Left lung (tissue), 10 donors: Measurements from ENCODE around the gene ASTL. TPM values are rescaled to one million over a fixed set of nuclear protein-coding genes. Genes with fewer than 3 reads are reported as not detected.

Source experiments
- ATAC-seq: fragments of 200-7000 bp; cut with Tn5 transposase; one replicate; pipeline ENCODE4 v1.9.1; 2020; ENCODE audit warnings: moderate library complexity
- DNase-seq, 4 donors: peaks; one replicate each; pipeline ENCODE4 v3.0.0-alpha.2; 2013 to 2020
- H3K27ac ChIP-seq, 2 donors: fragments of 200-600 bp; sonication (generic) in 1 of 2; one replicate each; pipeline versions ENCODE4 v1.5.0 to v1.8.0; 2020 to 2021
- H3K27me3 ChIP-seq, 2 donors: fragments of 200-600 bp; sonication (generic) in 1 of 2; one replicate each; pipeline versions ENCODE4 v1.5.0 to v1.8.0; 2020 to 2021
- H3K36me3 ChIP-seq, 2 donors: fragments of 200-600 bp; sonication (generic) in 1 of 2; one replicate each; pipeline versions ENCODE4 v1.5.0 to v1.8.0; 2020 to 2021
- H3K4me1 ChIP-seq, 2 donors: fragments of 200-600 bp; one replicate each; pipeline ENCODE4 v1.8.0; 2021
- H3K4me3 ChIP-seq, 2 donors: fragments of 200-600 bp; sonication (generic) in 1 of 2; one replicate each; pipeline versions ENCODE4 v1.5.0 to v1.8.0; 2020 to 2021; ENCODE audit warnings: mild to moderate bottlenecking in 1 of 2
- H3K9me3 ChIP-seq, 2 donors: fragments of 200-600 bp; sonication (generic) in 1 of 2; one replicate each; pipeline versions ENCODE4 v1.5.0 to v1.8.0; 2020 to 2021
- intact Hi-C, 2 donors: fragments of 100-400 bp; cut with DNase I; formaldehyde crosslinking; loops; one replicate each; pipeline versions ENCODE4 v1.11.2 to v1.14.2; 2022
- polyA plus RNA-seq, 6 donors: library from polyadenylated mRNA; unstranded; fragments of 120-200 nt; gene quantifications; one replicate each; pipeline ENCODE4 v1.2.1, GENCODE V29; 2013; ENCODE audit not compliant: insufficient read length in 6 of 6
- total RNA-seq, 2 donors: library from RNA; stranded (reverse); fragmentation: NEBNext Ultra II Directional; extraction: Animal tissue kit (Norgen Biotek cat#: 25700); gene quantifications; one replicate each; pipeline ENCODE4 v1.2.1, GENCODE V29; 2021
- TF ChIP-seq, protein P1 (sequence below), 2 donors: fragments of 200-600 bp; sonication (generic) in 1 of 2; IDR thresholded peaks; one replicate each; pipeline versions ENCODE4 v1.5.0 to v1.8.0; 2021; ENCODE audit warnings: antibody characterized with exemption in 2 of 2
- donor health status: DM: no; HTN: yes; CAD: no.
- donor health status: DM: no; HTN: no; CAD: no.

The ASTL gene
- total and polyA plus RNA-seq, 8 donors: 0.11 to 0.30 (median 0.21) TPM; not detected in 3

DNA sequence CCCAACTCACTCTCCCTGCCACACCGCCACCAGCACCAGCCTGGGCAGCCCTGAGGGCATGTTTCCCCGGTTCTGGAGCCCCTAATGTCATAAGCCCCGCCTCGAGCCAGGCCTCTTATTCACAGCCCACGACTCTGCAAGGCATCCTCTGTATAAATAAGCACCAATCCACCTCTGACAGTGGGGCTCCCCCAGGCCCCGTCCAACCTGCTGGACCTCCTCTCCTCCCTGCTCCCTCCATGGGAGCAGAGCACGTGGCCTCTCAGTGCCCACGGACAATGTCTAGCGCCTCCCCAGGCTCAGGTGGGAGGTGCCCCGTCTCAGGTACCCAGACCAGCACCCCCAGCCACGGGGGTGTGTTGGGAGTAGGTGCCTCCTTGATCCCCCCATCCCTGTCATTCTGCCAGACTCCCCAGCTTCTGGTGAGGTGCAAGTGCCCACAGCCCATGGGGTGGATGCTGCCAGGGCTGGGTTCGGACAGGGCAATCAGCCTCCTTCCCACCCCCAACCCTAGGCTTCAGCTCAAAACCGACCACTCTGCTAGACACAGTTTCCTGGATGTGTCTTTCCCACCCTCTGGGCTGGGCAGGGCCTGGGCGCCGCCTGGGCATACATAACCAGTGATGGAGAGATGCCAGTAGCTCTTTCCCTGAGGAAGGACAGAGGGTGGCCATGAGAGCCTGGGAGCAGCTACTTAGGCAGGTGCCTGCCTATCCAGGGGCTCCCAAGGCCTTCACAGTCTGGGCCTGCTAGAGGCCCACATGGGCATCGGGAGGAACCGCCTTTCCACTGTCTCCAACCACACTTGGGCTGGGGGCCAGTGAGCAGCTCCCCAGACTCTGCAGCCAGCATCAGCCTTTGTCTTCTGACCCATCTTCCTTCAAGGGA, 20.4 kb downstream of the ASTL start:
- Histone ChIP-seq H3K4me1 (peaks cover 4 to 15% of the 10 kb centered on the region in 2 donors), H3K36me3 (no peaks in the 10 kb centered on the region), H3K4me3 (no peak overlapping the region), H3K27ac (no peak overlapping the region), H3K27me3 (peaks cover 18 to 79% of the 10 kb centered on the region in 2 donors), H3K9me3 (no peaks in the 10 kb centered on the region)
- intact Hi-C loops: no loop called here
- ATAC-seq: no peak
- TF ChIP-seq, protein P1, sequence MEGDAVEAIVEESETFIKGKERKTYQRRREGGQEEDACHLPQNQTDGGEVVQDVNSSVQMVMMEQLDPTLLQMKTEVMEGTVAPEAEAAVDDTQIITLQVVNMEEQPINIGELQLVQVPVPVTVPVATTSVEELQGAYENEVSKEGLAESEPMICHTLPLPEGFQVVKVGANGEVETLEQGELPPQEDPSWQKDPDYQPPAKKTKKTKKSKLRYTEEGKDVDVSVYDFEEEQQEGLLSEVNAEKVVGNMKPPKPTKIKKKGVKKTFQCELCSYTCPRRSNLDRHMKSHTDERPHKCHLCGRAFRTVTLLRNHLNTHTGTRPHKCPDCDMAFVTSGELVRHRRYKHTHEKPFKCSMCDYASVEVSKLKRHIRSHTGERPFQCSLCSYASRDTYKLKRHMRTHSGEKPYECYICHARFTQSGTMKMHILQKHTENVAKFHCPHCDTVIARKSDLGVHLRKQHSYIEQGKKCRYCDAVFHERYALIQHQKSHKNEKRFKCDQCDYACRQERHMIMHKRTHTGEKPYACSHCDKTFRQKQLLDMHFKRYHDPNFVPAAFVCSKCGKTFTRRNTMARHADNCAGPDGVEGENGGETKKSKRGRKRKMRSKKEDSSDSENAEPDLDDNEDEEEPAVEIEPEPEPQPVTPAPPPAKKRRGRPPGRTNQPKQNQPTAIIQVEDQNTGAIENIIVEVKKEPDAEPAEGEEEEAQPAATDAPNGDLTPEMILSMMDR (IDR thresholded peaks at IDR 0.05): no peak
- peak in 3 of 4 donors; percentile 31 to 57 (median 35) for DNase-seq

DNA sequence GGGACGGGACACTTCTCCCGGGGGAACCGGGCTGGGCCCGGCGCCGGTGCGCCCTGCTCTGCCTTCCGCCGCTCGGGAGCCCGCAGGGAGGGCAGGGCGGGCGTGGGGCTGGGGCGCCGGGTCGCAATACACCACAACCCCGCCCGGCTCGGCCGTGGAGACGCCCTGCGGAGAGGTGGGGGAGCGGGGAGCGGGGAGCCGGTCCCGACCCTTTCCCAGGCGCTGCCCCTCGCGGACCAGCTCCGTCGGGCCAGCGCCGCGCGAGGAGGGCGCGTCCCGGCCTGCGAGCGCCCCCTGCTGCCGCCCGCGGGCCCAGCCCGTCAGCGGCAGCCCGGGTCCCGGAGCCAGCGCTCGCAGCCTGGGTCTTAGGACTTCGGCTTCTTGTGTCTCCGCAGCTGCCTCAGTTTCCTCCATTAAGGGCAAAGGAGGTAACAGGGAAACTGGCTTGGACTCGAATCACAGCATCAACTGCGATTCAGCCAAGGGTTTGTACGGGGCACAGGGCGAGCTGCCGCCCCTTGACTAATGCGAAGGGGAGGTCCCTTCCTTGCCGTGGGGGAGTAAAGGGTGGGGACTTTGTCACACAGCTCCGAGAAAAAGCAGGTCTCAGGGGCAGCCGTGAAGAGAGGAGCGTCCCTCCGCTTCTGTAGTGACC, 21.3 kb downstream of the ASTL start:
- TF ChIP-seq, protein P1 (IDR thresholded peaks at IDR 0.05): peak; percentile 84 to 92
- peaks cover 18 to 79% of the 10 kb centered on the region in 2 donors for H3K27me3 ChIP-seq
- ATAC-seq: peak; percentile 92
- H3K4me3 ChIP-seq: peak overlapping the region; percentile 44 to 64
- H3K36me3 ChIP-seq: no peaks in the 10 kb centered on the region
- DNase-seq: peak; percentile 40 to 92 (median 58)
- intact Hi-C loops: no loop called here
- H3K4me1 ChIP-seq: peaks cover 4 to 15% of the 10 kb centered on the region in 2 donors
- no peak overlapping the region for H3K27ac ChIP-seq
- no peaks in the 10 kb centered on the region for H3K9me3 ChIP-seq

DNA sequence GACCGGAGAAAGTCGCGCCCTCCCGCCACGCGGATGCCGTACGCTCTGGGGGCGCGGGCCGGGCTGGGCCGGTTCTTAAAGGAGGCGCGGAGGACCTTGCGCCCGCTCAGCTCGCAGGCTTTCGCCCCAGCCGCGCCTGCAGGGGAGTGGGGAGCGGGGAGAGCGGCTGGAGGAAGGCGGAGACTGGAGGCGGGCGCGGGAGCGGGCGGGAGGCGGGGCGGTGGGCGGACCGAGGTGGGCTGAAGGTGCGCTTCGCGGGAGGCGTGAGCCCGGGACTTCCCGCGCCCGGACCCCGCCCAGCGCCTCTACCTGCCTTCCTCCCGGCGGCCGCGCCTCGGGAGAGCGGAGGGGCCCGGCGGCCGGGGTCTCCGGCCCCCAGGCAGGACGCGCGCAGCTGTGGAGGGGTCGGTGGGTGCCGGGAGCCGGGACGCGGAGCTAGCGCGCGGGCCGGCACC, 21.9 kb downstream of the ASTL start, which contains the start of gene ADRA2B:
ADRA2B (minus strand) TSS at position 148 of the 455 bp plus-strand sequence. CDS start 422 bp downstream, outside the sequence.
- DNase-seq (peak; percentile 41 to 91 (median 74)), ATAC-seq (peak; percentile 90)
- H3K36me3 ChIP-seq: no peaks in the 10 kb centered on the region
- H3K27me3 ChIP-seq: peaks cover 18 to 74% of the 10 kb centered on the region in 2 donors
- H3K27ac ChIP-seq: no peak within 1 kb of the TSS
- intact Hi-C loops: no loop called here
- H3K4me3 ChIP-seq: peak within 1 kb of the TSS; percentile 44 to 64
- H3K4me1 ChIP-seq: peaks cover 4 to 15% of the 10 kb centered on the region in 2 donors
- TF ChIP-seq, protein P1 (IDR thresholded peaks at IDR 0.05): no peak
- no peaks in the 10 kb centered on the region for H3K9me3 ChIP-seq

DNA sequence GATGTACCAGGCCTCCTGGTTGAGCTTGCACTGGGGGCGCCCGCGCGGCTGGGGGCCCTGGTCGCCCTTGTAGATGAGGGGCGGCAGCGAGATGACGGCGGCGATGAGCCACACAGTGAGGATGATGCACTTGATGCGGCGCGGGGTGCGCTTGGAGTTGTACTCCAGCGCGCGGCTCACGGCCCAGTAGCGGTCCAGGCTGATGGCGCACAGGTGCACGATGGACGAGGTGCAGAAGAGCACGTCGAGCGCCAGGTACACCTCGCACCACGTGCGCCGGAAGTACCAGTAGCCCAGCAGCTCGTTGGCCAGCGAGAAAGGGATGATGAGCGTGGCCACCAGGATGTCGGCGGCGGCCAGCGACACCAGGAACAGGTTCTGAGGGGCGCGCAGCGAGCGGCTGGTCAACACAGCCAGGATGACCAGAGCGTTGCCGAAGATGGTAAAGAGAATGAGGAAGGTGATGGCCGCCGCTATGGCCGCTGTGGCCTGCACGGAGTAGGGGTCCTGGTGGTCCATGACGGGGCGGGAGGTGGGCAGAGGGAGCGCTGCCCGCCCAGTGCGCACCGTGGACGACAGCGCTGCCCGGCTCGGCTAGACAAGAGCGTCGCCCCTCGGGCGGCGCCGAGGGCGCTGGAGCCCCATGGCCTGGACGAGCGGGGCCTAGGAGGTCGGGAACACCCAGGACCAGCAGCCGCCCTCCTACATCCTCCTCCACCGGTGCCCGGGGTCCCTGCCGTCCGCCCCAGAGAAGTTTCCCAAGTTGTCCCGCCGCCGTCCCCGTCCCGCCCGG, 22.5 kb downstream of the ASTL start:
- Histone ChIP-seq H3K4me3 (peak overlapping the region; percentile 44 to 64), H3K9me3 (no peaks in the 10 kb centered on the region), H3K4me1 (peaks cover 4 to 15% of the 10 kb centered on the region in 2 donors), H3K27me3 (peaks cover 18 to 68% of the 10 kb centered on the region in 2 donors), H3K36me3 (no peaks in the 10 kb centered on the region), H3K27ac (no peak overlapping the region)
- no peak for ATAC-seq
- TF ChIP-seq, protein P1 (IDR thresholded peaks at IDR 0.05): no peak
- intact Hi-C loops: no loop called here
- DNase-seq: peak in 2 of 4 donors; percentile 29 to 60
